H1 (cell line): ENCODE results near the gene TMUB2. TPM values are rescaled to one million over a fixed set of nuclear protein-coding genes. Genes with fewer than 3 reads are reported as not detected.

Experiments
- EZH2 ChIP-seq: fragments of 200-600 bp; sonication (generic); IDR thresholded peaks from 2 replicates; pipeline ENCODE4 v1.7.1; 2012; ENCODE audit warnings: low read depth, mild to moderate bottlenecking, moderate library complexity, low read length, inconsistent platforms; ENCODE audit not compliant: severe bottlenecking
- GABPA ChIP-seq: IDR thresholded peaks from 2 replicates; pipeline ENCODE4 v1.6.1; 2011; ENCODE audit warnings: mild to moderate bottlenecking, low read length, moderate library complexity, borderline replicate concordance; ENCODE audit not compliant: insufficient read depth
- RBBP5 ChIP-seq: IDR thresholded peaks from 2 replicates; pipeline ENCODE4 v1.7.1; 2012; ENCODE audit warnings: low read depth, mild to moderate bottlenecking, inconsistent platforms, low read length, moderate library complexity, borderline replicate concordance
- SIRT6 ChIP-seq: IDR thresholded peaks from one replicate; pipeline ENCODE4 v1.7.1; 2012; ENCODE audit warnings: low read length, inconsistent platforms
- TAF7 ChIP-seq: optimal IDR thresholded peaks from 2 replicates; pipeline ENCODE3; 2011; ENCODE audit warnings: low read depth, mild to moderate bottlenecking, inconsistent platforms, low read length, moderate library complexity, borderline replicate concordance
- TBP ChIP-seq: IDR thresholded peaks from 2 replicates; pipeline ENCODE4 v1.6.1; 2011; ENCODE audit warnings: low read depth, low read length, improper control_type of control experiment
- ZNF274 ChIP-seq: IDR thresholded peaks from 2 replicates; pipeline ENCODE4 v1.7.0; 2012; ENCODE audit warnings: low read length, borderline replicate concordance; ENCODE audit errors: extremely low read depth
- polyA plus RNA-seq, 7 experiments: library from polyadenylated mRNA; depleted of rRNA in 3 of 7; stranded (reverse) in 5 of 7; unstranded in 2 of 7; fragments of >200 nt in 5 of 7; fragments of 200-250 nt in 2 of 7; gene quantifications; 1 replicate in 5 of 7; 2 replicates in 1 of 7; 4 replicates in 1 of 7; pipeline versions ENCODE4 v1.2.1 to v1.2.3, GENCODE V29; 2011 to 2013; ENCODE audit warnings: missing spikeins in 2 of 7, mixed read lengths in 2 of 7
- total RNA-seq: library from RNA; stranded (reverse); fragmentation: NEBNext Ultra II Directional; extraction: Animal tissue kit (Norgen Biotek cat#: 25700); gene quantifications from 2 replicates; pipeline ENCODE4 v1.2.1, GENCODE V29; 2021
- TF ChIP-seq, protein P1 (sequence below), 3 experiments: IDR thresholded peaks; 1 replicate in 2 of 3; 2 replicates in 1 of 3; pipeline versions ENCODE4 v1.5.1 to v1.6.1; 2011; ENCODE audit warnings: low read length in 3 of 3, mild to moderate bottlenecking in 3 of 3, inconsistent platforms in 2 of 3, low read depth in 1 of 3, moderate library complexity in 1 of 3; ENCODE audit not compliant: insufficient read depth in 1 of 3; ENCODE audit errors: control extremely low read depth in 1 of 3

The TMUB2 gene
- total and polyA plus RNA-seq, 2 of the 8 experiments (the other 6 are each of a cell fraction or from before 2014, with no cell fraction given), result 18.5 to 30.5 TPM

- TF ChIP-seq, protein P1, sequence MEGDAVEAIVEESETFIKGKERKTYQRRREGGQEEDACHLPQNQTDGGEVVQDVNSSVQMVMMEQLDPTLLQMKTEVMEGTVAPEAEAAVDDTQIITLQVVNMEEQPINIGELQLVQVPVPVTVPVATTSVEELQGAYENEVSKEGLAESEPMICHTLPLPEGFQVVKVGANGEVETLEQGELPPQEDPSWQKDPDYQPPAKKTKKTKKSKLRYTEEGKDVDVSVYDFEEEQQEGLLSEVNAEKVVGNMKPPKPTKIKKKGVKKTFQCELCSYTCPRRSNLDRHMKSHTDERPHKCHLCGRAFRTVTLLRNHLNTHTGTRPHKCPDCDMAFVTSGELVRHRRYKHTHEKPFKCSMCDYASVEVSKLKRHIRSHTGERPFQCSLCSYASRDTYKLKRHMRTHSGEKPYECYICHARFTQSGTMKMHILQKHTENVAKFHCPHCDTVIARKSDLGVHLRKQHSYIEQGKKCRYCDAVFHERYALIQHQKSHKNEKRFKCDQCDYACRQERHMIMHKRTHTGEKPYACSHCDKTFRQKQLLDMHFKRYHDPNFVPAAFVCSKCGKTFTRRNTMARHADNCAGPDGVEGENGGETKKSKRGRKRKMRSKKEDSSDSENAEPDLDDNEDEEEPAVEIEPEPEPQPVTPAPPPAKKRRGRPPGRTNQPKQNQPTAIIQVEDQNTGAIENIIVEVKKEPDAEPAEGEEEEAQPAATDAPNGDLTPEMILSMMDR (IDR thresholded peaks at IDR 0.05; ENCODE audit: control extremely low read depth in 1 of 3, insufficient read depth in 1 of 3, low read depth in 1 of 3, low read length in 3 of 3), result peak; percentile 82 to 99 (median 95)
- no peak for TF ChIP-seq SIRT6
- peak; percentile 58 for TF ChIP-seq TBP
- no peak for TF ChIP-seq RBBP5
- peak; percentile 74 for TF ChIP-seq TAF7
- peak; percentile 83 for TF ChIP-seq GABPA
- TF ChIP-seq ZNF274, result no peak
- no peak for TF ChIP-seq EZH2
These were observed 23.8 kb downstream of the TMUB2 start (continued) for GRCh38 chr17:44210342-44211192.
